ENCODE results near the gene PLEKHG4B.

PLEKHG4B gene

GRCh38 chr5:197892-198489 lies 106.0 kb downstream of the PLEKHG4B start:
- Mint-ChIP-seq H3K27me3 (peaks cover 10% of the 10 kb centered on the region), H3K9me3 (no peaks in the 10 kb centered on the region), H3K4me3 (no peak overlapping the region), H3K27ac (ENCODE audit: low read depth) (no peak overlapping the region), H3K36me3 (ENCODE audit: insufficient read depth) (peaks cover 2% of the 10 kb centered on the region), H3K4me1 (peaks cover 16% of the 10 kb centered on the region)
- no peak for DNase-seq (ENCODE audit: low spot score in 2 of 2)
- no peak for ATAC-seq (replicated peaks; ENCODE audit: extremely low read depth, poor library complexity, severe bottlenecking)

GRCh38 chr5:198516-199196 lies 106.7 kb downstream of the PLEKHG4B start:
- DNase-seq (ENCODE audit: low spot score in 2 of 2) (no peak), ATAC-seq (replicated peaks; ENCODE audit: extremely low read depth, poor library complexity, severe bottlenecking) (no peak)
- H3K4me1 Mint-ChIP-seq, result peaks cover 16% of the 10 kb centered on the region
- peaks cover 10% of the 10 kb centered on the region for H3K27me3 Mint-ChIP-seq
- no peak overlapping the region for H3K4me3 Mint-ChIP-seq
- peaks cover 2% of the 10 kb centered on the region for H3K36me3 Mint-ChIP-seq (ENCODE audit: insufficient read depth)
- no peak overlapping the region for H3K27ac Mint-ChIP-seq (ENCODE audit: low read depth)
- no peaks in the 10 kb centered on the region for H3K9me3 Mint-ChIP-seq

GRCh38 chr5:199197-199949 lies 107.4 kb downstream of the PLEKHG4B start:
- Mint-ChIP-seq H3K27ac (ENCODE audit: low read depth) (no peak overlapping the region), H3K36me3 (ENCODE audit: insufficient read depth) (peaks cover 2% of the 10 kb centered on the region), H3K4me3 (no peak overlapping the region), H3K9me3 (no peaks in the 10 kb centered on the region), H3K4me1 (peaks cover 16% of the 10 kb centered on the region), H3K27me3 (peaks cover 10% of the 10 kb centered on the region)
- no peak for ATAC-seq (replicated peaks; ENCODE audit: extremely low read depth, poor library complexity, severe bottlenecking)
- DNase-seq (ENCODE audit: low spot score in 2 of 2), result no peak

DNA sequence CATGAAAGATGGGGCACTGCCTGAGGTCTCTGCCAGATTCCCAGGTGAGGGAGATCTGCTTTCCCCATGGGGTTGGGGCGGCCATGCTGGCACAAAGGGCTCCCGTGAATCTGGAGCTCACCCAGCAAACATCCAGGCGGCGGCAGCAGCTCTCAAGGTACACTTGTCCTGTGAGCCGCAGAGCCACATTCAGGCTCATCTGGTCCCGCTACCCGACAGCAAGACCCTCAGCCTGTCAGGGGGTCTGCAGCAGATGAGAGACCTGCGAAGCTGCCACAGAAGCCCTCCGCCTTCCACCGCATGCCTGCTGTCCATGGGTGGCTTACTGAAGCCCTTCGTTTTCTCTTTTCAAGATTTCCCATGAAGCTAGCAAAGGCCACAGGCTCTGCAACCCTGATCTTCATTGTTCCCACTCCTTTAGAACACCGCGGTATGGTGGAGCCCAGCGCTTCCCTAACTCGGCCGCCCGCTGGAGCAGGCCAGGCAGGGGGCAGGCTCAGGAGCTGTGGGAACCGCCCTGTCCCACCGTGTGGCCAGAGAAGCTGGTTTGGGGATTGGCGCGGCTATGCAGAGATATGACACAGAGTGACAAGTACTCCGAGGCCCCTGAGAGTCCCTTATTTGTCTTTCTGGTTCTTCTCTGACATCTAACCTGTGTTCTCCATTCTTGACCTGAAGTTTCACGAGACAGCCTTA lies 108.1 kb downstream of the PLEKHG4B start:
- H3K27ac Mint-ChIP-seq (ENCODE audit: low read depth), result no peak overlapping the region
- H3K36me3 Mint-ChIP-seq (ENCODE audit: insufficient read depth), result peaks cover 7% of the 10 kb centered on the region

GRCh38 chr5:200985-201384 lies 109.0 kb downstream of the PLEKHG4B start:
- Mint-ChIP-seq H3K36me3 (ENCODE audit: insufficient read depth) (peaks cover 13% of the 10 kb centered on the region), H3K27me3 (no peaks in the 10 kb centered on the region), H3K4me3 (no peak overlapping the region), H3K4me1 (peaks cover 11% of the 10 kb centered on the region), H3K27ac (ENCODE audit: low read depth) (no peak overlapping the region), H3K9me3 (no peaks in the 10 kb centered on the region)
- ATAC-seq (replicated peaks; ENCODE audit: extremely low read depth, poor library complexity, severe bottlenecking) (no peak), DNase-seq (ENCODE audit: low spot score in 2 of 2) (no peak)

More for the DNA sequence above, 108.1 kb downstream of the PLEKHG4B start:
- Mint-ChIP-seq H3K9me3 (no peaks in the 10 kb centered on the region), H3K27me3 (peaks cover 8% of the 10 kb centered on the region), H3K4me3 (no peak overlapping the region), H3K4me1 (peaks cover 16% of the 10 kb centered on the region)
- DNase-seq (ENCODE audit: low spot score in 2 of 2) (no peak), ATAC-seq (replicated peaks; ENCODE audit: extremely low read depth, poor library complexity, severe bottlenecking) (no peak)

DNA sequence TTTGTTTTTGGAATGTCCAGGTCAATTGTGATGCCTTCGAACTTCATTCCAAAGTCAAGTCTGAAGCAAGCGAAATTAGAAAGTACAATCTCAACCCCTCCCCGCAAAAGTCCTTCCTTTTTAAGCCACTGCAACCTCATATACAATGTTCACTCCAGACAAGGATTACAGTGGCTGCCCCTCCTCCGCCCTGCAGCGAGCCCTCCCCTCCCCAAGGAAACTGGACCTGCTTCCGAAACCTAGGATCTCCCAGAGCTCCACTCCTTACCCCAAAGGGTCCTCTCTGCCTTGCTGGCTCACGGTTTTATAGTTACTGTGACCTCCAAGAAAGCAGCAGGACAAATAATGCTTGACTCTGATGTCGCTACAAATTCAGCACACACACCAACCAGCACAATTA lies 109.7 kb downstream of the PLEKHG4B start:
- Mint-ChIP-seq H3K27ac (ENCODE audit: low read depth) (no peak overlapping the region), H3K4me3 (no peak overlapping the region), H3K4me1 (peaks cover 12% of the 10 kb centered on the region), H3K9me3 (no peaks in the 10 kb centered on the region), H3K27me3 (no peaks in the 10 kb centered on the region), H3K36me3 (ENCODE audit: insufficient read depth) (peaks cover 15% of the 10 kb centered on the region)
- DNase-seq (ENCODE audit: low spot score in 2 of 2), result no peak
- ATAC-seq (replicated peaks; ENCODE audit: extremely low read depth, poor library complexity, severe bottlenecking), result no peak

- no peak overlapping the region for H3K4me3 Mint-ChIP-seq
- H3K4me1 Mint-ChIP-seq, result peaks cover 25% of the 10 kb centered on the region
- no peak overlapping the region for H3K27ac Mint-ChIP-seq (ENCODE audit: low read depth)
- peaks cover 19% of the 10 kb centered on the region for H3K36me3 Mint-ChIP-seq (ENCODE audit: insufficient read depth)
- DNase-seq (ENCODE audit: low spot score in 2 of 2) (no peak), ATAC-seq (replicated peaks; ENCODE audit: extremely low read depth, poor library complexity, severe bottlenecking) (no peak)
- no peaks in the 10 kb centered on the region for H3K27me3 Mint-ChIP-seq
- H3K9me3 Mint-ChIP-seq, result no peaks in the 10 kb centered on the region
These were observed 111.4 kb downstream of the PLEKHG4B start for GRCh38 chr5:203246-203930.

GRCh38 chr5:204001-204400 lies 112.0 kb downstream of the PLEKHG4B start:
- H3K4me3 Mint-ChIP-seq, result no peak overlapping the region

DNA sequence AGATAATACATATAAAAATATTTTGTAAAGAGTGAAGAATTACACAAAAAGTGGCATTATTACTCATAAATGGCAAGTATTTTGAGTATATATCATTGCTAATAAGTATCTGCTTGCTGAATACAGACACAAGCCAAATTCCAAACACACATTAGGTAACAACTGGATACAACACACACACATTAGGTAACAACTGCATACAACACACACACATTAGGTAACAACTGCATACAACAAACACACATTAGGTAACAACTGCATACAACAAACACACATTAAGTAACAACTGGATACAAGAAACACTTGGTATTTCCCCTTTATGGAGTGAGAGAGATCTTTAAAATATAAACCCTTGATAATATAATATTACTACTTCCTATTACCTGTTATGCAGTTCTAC lies 112.5 kb downstream of the PLEKHG4B start:
- Mint-ChIP-seq H3K27ac (ENCODE audit: low read depth) (no peak overlapping the region), H3K4me3 (no peak overlapping the region), H3K9me3 (no peaks in the 10 kb centered on the region), H3K27me3 (no peaks in the 10 kb centered on the region), H3K4me1 (peaks cover 32% of the 10 kb centered on the region), H3K36me3 (ENCODE audit: insufficient read depth) (peaks cover 19% of the 10 kb centered on the region)
- no peak for DNase-seq (ENCODE audit: low spot score in 2 of 2)
- ATAC-seq (replicated peaks; ENCODE audit: extremely low read depth, poor library complexity, severe bottlenecking), result no peak

More at GRCh38 chr5:204001-204400, 112.0 kb downstream of the PLEKHG4B start:
- H3K9me3 Mint-ChIP-seq, result no peaks in the 10 kb centered on the region
- no peaks in the 10 kb centered on the region for H3K27me3 Mint-ChIP-seq
- peaks cover 30% of the 10 kb centered on the region for H3K4me1 Mint-ChIP-seq
- H3K36me3 Mint-ChIP-seq (ENCODE audit: insufficient read depth), result peaks cover 19% of the 10 kb centered on the region
- no peak for ATAC-seq (replicated peaks; ENCODE audit: extremely low read depth, poor library complexity, severe bottlenecking)
- H3K27ac Mint-ChIP-seq (ENCODE audit: low read depth), result no peak overlapping the region
- DNase-seq (ENCODE audit: low spot score in 2 of 2), result no peak

- Mint-ChIP-seq H3K4me3 (no peak overlapping the region), H3K4me1 (peaks cover 38% of the 10 kb centered on the region), H3K9me3 (no peaks in the 10 kb centered on the region), H3K27ac (ENCODE audit: low read depth) (no peak overlapping the region), H3K27me3 (no peaks in the 10 kb centered on the region), H3K36me3 (ENCODE audit: insufficient read depth) (peaks cover 17% of the 10 kb centered on the region)
- no peak for DNase-seq (ENCODE audit: low spot score in 2 of 2)
- no peak for ATAC-seq (replicated peaks; ENCODE audit: extremely low read depth, poor library complexity, severe bottlenecking)
These were observed 113.2 kb downstream of the PLEKHG4B start for GRCh38 chr5:204966-205670.

GRCh38 chr5:206406-206805 lies 114.4 kb downstream of the PLEKHG4B start:
- no peaks in the 10 kb centered on the region for H3K9me3 Mint-ChIP-seq
- no peak overlapping the region for H3K4me3 Mint-ChIP-seq
- ATAC-seq (replicated peaks; ENCODE audit: extremely low read depth, poor library complexity, severe bottlenecking) (no peak), DNase-seq (ENCODE audit: low spot score in 2 of 2) (no peak)
- peaks cover 17% of the 10 kb centered on the region for H3K36me3 Mint-ChIP-seq (ENCODE audit: insufficient read depth)
- H3K27ac Mint-ChIP-seq (ENCODE audit: low read depth), result no peak overlapping the region
- H3K27me3 Mint-ChIP-seq, result no peaks in the 10 kb centered on the region
- H3K4me1 Mint-ChIP-seq, result peaks cover 39% of the 10 kb centered on the region
